K562 (cell line): ENCODE results near the gene TSPYL2. TPM values are rescaled to one million over a fixed set of nuclear protein-coding genes. Genes with fewer than 3 reads are reported as not detected.

Source experiments
- BHLHE40 ChIP-seq: IDR thresholded peaks from 2 replicates; pipeline ENCODE4 v1.6.1; 2011; ENCODE audit warnings: low read length, improper control_type of control experiment
- HINFP ChIP-seq: fragments of 450-650 bp; conservative IDR thresholded peaks from 2 replicates; pipeline ENCODE4 v1.6.1; 2016; ENCODE audit warnings: missing genetic modification characterization, low read depth, mild to moderate bottlenecking, control low read depth, missing compliant biosample characterization
- KDM1A ChIP-seq, 2 experiments: fragments of 450-650 bp; IDR thresholded peaks; 2 replicates each; pipeline ENCODE4 v1.6.1; 2016; ENCODE audit warnings: mild to moderate bottlenecking in 2 of 2
- NFXL1 ChIP-seq: fragments of 450-650 bp; formaldehyde crosslinking; IDR thresholded peaks from 2 replicates; pipeline ENCODE4 v1.4.0; 2021; ENCODE audit warnings: mild to moderate bottlenecking
- ZNF586 ChIP-seq: fragments of 450-650 bp; formaldehyde crosslinking; conservative IDR thresholded peaks from 2 replicates; pipeline ENCODE4 v1.4.0; 2020; ENCODE audit warnings: mild to moderate bottlenecking, moderate library complexity
- ZNF740 ChIP-seq, 3 experiments: fragments of 200-800 bp in 1 of 3; sonication (Bioruptor generic) in 1 of 3; sonication (generic) in 1 of 3; formaldehyde crosslinking in 1 of 3; IDR thresholded peaks; 2 replicates each; pipeline versions ENCODE4 v1.6.1 to v1.8.0; 2016 to 2022; ENCODE audit warnings: mild to moderate bottlenecking in 2 of 3, missing compliant biosample characterization in 2 of 3, missing genetic modification characterization in 2 of 3, missing genetic modification reagents in 1 of 3
- polyA plus RNA-seq, 8 experiments: library from polyadenylated mRNA; depleted of rRNA in 4 of 8; stranded (reverse) in 5 of 8; unstranded in 3 of 8; fragments of >200 nt; fragmentation: Nextera tagmentation in 2 of 8; fragmentation: Illumina TruSeq in 1 of 8; extraction: Ambion mirVana in 2 of 8; extraction: Trizol in 1 of 8; gene quantifications; 2 replicates each; pipeline versions ENCODE4 v1.2.1 to v1.2.3, GENCODE V29; 2011 to 2014; ENCODE audit warnings: inconsistent platforms in 1 of 8, missing spikeins in 1 of 8
- total RNA-seq, 7 experiments: library from RNA; depleted of rRNA in 6 of 7; stranded (reverse); fragments of >200 nt in 6 of 7; fragmentation: Illumina TruSeq in 2 of 7; extraction: Trizol in 2 of 7; gene quantifications; 2 replicates each; pipeline versions ENCODE4 v1.2.1 to v1.2.3, GENCODE V29; 2011 to 2021; ENCODE audit warnings: low replicate concordance in 1 of 7
- TF ChIP-seq, protein P1 (sequence below): IDR thresholded peaks from 2 replicates; pipeline ENCODE4 v1.6.1; 2016; ENCODE audit warnings: missing genetic modification characterization, missing compliant biosample characterization
- TF ChIP-seq, protein P2 (sequence below), 2 experiments: fragments of 150-350 bp in 1 of 2; IDR thresholded peaks; 2 replicates each; pipeline ENCODE4 v1.6.1; 2012 to 2016; ENCODE audit warnings: low read depth in 2 of 2, low read length in 2 of 2, mild to moderate bottlenecking in 1 of 2, moderate library complexity in 1 of 2
- TF ChIP-seq, protein P3 (sequence below): sonication (generic); formaldehyde crosslinking; IDR thresholded peaks from 2 replicates; pipeline ENCODE4 v1.8.0; 2022; ENCODE audit warnings: mild to moderate bottlenecking, missing genetic modification reagents
- TF ChIP-seq, protein P4 (sequence below): sonication (generic); formaldehyde crosslinking; IDR thresholded peaks from 2 replicates; pipeline ENCODE4 v1.8.1; 2023; ENCODE audit warnings: mild to moderate bottlenecking, missing genetic modification reagents

TSPYL2 gene
- total and polyA plus RNA-seq, 9 of the 15 experiments (the other 6 are each of a cell fraction or from before 2014, with no cell fraction given) = 0.41 to 20.0 (median 10.8) TPM

- TF ChIP-seq, protein P1, sequence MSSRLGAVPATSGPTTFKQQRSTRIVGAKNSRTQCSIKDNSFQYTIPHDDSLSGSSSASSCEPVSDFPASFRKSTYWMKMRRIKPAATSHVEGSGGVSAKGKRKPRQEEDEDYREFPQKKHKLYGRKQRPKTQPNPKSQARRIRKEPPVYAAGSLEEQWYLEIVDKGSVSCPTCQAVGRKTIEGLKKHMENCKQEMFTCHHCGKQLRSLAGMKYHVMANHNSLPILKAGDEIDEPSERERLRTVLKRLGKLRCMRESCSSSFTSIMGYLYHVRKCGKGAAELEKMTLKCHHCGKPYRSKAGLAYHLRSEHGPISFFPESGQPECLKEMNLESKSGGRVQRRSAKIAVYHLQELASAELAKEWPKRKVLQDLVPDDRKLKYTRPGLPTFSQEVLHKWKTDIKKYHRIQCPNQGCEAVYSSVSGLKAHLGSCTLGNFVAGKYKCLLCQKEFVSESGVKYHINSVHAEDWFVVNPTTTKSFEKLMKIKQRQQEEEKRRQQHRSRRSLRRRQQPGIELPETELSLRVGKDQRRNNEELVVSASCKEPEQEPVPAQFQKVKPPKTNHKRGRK (tag) = peak; percentile 87; the same call in 1 of the 2 replicates
- TF ChIP-seq NFXL1 (CRISPR knock-in tag) = no peak
- TF ChIP-seq, protein P2, sequence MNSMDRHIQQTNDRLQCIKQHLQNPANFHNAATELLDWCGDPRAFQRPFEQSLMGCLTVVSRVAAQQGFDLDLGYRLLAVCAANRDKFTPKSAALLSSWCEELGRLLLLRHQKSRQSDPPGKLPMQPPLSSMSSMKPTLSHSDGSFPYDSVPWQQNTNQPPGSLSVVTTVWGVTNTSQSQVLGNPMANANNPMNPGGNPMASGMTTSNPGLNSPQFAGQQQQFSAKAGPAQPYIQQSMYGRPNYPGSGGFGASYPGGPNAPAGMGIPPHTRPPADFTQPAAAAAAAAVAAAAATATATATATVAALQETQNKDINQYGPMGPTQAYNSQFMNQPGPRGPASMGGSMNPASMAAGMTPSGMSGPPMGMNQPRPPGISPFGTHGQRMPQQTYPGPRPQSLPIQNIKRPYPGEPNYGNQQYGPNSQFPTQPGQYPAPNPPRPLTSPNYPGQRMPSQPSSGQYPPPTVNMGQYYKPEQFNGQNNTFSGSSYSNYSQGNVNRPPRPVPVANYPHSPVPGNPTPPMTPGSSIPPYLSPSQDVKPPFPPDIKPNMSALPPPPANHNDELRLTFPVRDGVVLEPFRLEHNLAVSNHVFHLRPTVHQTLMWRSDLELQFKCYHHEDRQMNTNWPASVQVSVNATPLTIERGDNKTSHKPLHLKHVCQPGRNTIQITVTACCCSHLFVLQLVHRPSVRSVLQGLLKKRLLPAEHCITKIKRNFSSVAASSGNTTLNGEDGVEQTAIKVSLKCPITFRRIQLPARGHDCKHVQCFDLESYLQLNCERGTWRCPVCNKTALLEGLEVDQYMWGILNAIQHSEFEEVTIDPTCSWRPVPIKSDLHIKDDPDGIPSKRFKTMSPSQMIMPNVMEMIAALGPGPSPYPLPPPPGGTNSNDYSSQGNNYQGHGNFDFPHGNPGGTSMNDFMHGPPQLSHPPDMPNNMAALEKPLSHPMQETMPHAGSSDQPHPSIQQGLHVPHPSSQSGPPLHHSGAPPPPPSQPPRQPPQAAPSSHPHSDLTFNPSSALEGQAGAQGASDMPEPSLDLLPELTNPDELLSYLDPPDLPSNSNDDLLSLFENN (IDR thresholded peaks at IDR 0.05; ENCODE audit: low read depth in 2 of 2, low read length in 2 of 2) = no peak
- no peak for TF ChIP-seq HINFP
- TF ChIP-seq, protein P3, sequence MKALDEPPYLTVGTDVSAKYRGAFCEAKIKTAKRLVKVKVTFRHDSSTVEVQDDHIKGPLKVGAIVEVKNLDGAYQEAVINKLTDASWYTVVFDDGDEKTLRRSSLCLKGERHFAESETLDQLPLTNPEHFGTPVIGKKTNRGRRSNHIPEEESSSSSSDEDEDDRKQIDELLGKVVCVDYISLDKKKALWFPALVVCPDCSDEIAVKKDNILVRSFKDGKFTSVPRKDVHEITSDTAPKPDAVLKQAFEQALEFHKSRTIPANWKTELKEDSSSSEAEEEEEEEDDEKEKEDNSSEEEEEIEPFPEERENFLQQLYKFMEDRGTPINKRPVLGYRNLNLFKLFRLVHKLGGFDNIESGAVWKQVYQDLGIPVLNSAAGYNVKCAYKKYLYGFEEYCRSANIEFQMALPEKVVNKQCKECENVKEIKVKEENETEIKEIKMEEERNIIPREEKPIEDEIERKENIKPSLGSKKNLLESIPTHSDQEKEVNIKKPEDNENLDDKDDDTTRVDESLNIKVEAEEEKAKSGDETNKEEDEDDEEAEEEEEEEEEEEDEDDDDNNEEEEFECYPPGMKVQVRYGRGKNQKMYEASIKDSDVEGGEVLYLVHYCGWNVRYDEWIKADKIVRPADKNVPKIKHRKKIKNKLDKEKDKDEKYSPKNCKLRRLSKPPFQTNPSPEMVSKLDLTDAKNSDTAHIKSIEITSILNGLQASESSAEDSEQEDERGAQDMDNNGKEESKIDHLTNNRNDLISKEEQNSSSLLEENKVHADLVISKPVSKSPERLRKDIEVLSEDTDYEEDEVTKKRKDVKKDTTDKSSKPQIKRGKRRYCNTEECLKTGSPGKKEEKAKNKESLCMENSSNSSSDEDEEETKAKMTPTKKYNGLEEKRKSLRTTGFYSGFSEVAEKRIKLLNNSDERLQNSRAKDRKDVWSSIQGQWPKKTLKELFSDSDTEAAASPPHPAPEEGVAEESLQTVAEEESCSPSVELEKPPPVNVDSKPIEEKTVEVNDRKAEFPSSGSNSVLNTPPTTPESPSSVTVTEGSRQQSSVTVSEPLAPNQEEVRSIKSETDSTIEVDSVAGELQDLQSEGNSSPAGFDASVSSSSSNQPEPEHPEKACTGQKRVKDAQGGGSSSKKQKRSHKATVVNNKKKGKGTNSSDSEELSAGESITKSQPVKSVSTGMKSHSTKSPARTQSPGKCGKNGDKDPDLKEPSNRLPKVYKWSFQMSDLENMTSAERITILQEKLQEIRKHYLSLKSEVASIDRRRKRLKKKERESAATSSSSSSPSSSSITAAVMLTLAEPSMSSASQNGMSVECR (CRISPR knock-in tag) = 0 out of 2 replicates have a peak, but pooled peaks have one; percentile 30
- TF ChIP-seq, protein P4, sequence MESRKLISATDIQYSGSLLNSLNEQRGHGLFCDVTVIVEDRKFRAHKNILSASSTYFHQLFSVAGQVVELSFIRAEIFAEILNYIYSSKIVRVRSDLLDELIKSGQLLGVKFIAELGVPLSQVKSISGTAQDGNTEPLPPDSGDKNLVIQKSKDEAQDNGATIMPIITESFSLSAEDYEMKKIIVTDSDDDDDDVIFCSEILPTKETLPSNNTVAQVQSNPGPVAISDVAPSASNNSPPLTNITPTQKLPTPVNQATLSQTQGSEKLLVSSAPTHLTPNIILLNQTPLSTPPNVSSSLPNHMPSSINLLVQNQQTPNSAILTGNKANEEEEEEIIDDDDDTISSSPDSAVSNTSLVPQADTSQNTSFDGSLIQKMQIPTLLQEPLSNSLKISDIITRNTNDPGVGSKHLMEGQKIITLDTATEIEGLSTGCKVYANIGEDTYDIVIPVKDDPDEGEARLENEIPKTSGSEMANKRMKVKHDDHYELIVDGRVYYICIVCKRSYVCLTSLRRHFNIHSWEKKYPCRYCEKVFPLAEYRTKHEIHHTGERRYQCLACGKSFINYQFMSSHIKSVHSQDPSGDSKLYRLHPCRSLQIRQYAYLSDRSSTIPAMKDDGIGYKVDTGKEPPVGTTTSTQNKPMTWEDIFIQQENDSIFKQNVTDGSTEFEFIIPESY (CRISPR knock-in tag) = no peak
- TF ChIP-seq BHLHE40 = 0 out of 2 replicates have a peak, but pooled peaks have one; percentile 52
- TF ChIP-seq ZNF586 (CRISPR knock-in tag) = no peak
- 0 out of 2 replicates have a peak, but pooled peaks have one; percentile 29 for TF ChIP-seq ZNF740 (CRISPR knock-in tag; IDR thresholded peaks at IDR 0.05)
- no peak for TF ChIP-seq ZNF740 (tag; IDR thresholded peaks at IDR 0.05)
- TF ChIP-seq KDM1A (IDR thresholded peaks at IDR 0.05) = peak in 1 of 2 experiments; percentile 99; a peak in 2 of 4 replicates
These were observed 10.4 kb upstream of the TSPYL2 start (continued) for GRCh38 chrX:53071604-53072417.
